Hematopoietic multipotent progenitor cell treated with erythropoietin and hydrocortisone succinate and interleukin-3 and kit ligand, for 4 days (in vitro differentiated cells): ENCODE results near the gene F12.
"Not testable (repeated sequence)": the region's sequence is repeated elsewhere in the genome, so short reads cannot be mapped to it uniquely, and the experiment has no call there.

ENCODE experiments used
- DNase-seq: peaks from one replicate; pipeline ENCODE4 v3.0.0-alpha.2; 2015

The F12 gene

DNA sequence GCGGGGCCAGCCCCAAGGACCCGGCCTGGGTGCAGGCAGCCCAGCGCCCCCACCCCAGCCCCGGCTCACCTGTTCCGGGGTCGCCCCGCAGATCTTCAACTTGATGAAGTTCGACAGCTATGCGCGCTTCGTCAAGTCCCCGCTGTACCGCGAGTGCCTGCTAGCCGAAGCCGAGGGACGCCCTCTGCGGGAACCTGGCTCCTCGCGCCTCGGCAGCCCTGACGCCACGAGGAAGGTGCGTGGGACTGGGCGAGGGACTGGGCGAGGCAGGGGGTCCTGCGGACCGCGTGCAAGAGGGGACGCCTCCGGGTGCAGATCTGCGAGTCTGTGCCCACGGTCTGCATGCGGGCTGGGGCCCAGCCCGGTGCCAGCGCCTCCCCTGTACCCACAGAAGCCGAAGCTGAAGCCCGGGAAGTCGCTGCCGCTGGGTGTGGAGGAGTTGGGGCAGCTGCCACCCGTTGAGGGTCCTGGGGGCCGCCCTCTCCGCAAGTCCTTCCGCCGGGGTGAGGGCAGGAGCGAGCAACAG lies 42.0 kb downstream of the F12 start:
- no peak for DNase-seq

GRCh38 chr5:177366528-177367322 lies 42.6 kb downstream of the F12 start:
- peak; percentile 75 for DNase-seq

DNA sequence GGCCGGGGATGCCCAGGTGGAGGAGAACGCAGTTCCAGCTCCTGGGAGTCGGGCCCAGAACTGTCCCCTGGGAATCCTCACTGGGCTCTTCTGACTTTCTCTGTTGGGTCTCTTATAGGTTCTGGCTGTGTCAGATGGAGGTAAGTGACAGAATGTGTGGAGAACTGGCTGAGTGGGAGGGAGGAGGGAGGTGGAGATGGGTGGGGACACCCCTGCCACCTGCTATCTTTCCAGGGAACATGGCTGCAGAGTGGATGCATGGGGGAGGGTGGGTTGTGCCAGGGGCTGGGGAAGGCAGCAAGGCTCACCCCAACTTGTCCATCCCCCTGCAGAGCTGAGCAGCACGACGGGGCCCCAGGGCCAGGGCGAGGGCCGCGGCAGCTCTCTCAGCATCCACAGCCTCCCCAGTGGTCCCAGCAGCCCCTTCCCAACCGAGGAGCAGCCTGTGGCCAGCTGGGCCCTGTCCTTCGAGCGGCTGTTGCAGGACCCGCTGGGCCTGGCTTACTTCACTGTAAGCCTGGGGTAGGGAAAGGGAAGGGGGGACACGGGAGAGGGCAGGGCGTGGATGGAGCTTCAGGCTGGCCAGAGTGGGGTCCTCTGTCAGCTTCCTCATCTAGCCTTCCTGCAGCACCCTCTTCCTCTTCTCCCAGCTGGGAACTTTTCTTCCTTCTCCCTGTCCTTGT lies 43.4 kb downstream of the F12 start:
- DNase-seq: no peak

DNA sequence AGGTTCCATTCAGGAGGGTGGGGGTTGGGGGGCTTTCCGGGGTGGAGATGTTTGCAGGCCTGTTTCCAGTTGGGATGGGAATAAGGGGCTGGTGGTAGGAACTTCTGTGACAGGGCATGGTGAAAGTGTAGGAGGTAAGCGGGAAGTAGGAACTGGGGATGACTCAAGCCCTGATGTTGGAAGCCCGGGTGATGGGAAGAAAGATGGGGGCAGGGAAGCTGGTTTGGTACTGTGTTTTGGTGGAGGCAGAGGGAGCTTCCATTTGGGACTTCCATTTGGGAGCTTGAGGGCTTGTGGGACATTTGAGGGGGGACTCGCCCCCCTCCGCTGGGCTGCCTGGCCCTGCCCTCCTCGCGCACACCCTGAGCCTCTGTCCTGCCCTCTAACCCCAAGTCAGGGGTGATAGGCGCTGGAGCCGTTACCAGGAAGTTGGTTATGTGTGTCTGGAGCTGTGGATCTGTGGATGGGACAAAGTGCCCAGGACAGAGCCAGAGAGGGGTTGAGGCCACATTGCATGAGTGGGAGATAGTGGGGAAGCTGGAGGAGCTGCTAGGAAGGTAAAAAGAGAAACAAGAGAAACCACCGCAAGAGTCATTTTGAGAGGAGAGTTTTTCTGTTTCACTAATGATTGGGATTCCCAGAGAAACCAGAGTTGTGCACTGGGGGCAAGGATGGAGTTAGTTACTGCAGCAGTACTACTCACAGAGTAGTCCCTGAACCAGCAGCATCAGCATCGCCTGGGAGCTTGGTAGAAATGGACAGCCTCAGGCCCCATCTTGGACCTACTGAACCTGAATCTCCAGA lies 45.0 kb downstream of the F12 start:
- DNase-seq: no peak

- no peak for DNase-seq
Observed at GRCh38 chr5:177363565-177363964, 45.8 kb downstream of the F12 start.

- peak; percentile 81 for DNase-seq
Observed at GRCh38 chr5:177362610-177363507, 46.5 kb downstream of the F12 start.

GRCh38 chr5:177362292-177362609 lies 47.1 kb downstream of the F12 start:
- no peak for DNase-seq

DNA sequence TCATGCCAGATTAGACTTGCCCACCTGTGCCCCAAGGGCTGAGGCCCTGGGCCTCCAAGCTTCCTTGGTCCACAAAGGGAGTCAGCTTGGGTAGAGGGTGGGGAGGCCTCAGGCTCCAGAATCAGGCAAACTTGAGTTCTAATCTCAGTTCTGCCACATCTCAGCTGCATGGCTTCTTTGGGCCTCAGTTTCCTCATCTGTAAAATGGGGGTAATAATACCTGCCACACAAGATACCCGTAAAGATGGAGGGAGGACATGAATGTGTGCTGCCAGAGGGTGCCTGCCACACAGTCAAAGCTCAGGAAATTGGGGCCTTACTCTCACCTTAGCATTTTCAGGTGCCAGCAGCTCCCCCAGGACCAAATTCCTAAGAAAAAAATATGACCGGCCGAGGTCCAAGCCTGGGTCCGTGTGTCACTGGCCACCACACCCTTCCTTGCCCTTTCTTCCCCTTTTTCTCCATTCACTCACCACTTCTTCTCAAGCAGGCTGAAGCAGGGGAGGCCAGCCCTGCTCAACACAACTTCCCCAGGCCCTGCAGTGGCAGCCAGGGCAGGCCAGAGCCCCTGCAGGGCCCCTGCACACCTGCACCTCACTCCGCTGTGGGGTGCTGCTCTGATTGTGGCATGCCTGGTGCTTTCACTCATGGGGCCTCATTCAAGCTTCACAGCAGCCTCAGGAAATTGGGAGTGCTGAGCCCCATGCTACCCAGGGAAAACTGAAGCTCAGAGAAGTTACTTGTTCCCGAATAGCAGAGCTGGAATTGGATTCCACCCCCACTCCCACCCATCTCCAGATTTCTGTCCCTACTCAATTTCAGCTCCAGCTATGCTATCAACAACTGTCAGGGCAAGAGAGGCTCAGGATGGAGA lies 47.7 kb downstream of the F12 start:
- DNase-seq: peak; percentile 71

DNA sequence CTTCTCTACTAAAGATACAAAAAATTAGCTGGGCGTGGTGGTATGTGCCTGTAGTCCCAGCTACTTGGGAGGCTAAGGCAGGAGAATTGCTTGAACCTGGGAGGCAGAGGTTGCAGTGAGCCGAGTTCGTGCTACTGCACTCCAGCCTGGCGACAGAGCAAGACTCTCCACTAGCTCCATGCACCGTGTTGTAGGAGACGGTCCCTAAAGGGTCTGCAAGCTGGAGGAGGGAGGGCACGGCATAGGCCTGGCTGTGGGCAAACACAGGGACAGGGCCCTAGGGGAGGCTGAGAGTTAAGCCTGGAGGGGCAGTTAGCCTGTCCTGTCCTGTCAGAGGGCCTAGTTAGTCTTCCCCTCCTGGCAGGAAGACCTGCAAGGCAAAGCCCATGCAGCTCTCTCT lies 48.6 kb downstream of the F12 start:
- DNase-seq: not testable (repeated sequence)

DNA sequence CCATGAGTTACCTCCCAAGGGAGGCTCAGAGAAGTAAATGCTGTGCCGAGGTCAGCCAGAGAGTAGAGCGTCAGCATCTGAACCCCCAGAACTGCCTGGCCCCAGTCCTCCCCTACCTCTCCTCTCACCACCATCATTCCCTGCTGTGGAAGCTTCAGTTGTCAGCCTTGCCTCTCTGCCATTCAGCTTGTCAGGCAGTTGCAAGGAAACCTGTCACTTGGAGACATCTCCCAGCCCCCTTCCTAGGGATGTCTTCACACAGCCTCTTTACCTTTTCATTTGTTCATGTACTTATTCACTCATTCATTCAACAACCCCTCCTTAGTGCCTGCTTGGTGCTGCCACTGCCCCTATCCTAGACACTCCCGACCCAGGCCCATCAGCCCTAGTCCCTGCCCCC lies 49.5 kb downstream of the F12 start:
- DNase-seq: no peak

DNA sequence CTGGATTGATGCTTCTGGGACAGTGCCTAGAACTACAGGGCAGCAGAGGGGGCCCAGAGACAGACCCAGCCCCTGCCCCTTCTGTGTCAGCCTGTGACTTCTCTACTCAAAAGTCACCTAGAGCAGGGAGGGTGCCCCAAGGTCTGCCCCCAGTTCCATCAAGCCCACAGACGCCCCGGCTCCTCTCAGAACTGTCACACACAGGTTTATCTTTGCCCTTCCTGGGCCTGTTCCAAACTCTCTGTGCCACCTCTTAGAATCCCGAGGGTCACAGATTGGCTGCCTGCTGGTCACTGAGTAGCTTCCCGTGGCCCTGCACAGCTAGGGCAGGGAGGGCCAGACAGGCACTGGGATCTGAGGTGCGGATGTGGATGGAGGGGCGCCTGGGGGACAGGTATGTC lies 49.9 kb downstream of the F12 start:
- DNase-seq: no peak

- peak; percentile 45 for DNase-seq
Observed at GRCh38 chr5:177358370-177358819, 51.0 kb downstream of the F12 start.

- DNase-seq: peak; percentile 97
Observed at GRCh38 chr5:177357459-177358351, 51.7 kb downstream of the F12 start, which contains the start of gene RGS14. RGS14 (plus strand) TSS chr5:177357924; CDS start chr5:177358025, 101 bp downstream.

- no peak for DNase-seq
Observed at GRCh38 chr5:177357146-177357458, 52.3 kb downstream of the F12 start.

DNA sequence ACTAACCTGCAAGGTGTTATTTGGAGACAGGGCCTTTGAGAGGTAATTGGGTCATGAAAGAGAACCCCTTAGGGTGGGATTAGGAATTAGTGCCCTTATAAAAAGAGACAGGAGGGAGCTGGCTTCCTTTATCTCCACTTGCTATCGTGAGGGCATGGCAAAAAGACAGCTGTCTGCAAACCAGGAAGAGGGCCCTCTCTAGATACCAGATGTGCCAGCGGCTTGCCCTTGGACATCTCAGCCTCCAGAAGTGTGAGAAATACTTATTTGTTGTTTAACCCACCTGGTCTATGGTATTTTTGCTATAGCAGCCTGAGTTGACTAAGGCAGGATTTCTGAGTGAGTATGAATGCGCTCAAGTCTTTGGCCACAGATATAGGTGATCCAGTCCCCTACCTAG lies 52.6 kb downstream of the F12 start:
- DNase-seq: peak; percentile 75

GRCh38 chr5:177355868-177356168 lies 53.5 kb downstream of the F12 start:
- peak; percentile 40 for DNase-seq

DNA sequence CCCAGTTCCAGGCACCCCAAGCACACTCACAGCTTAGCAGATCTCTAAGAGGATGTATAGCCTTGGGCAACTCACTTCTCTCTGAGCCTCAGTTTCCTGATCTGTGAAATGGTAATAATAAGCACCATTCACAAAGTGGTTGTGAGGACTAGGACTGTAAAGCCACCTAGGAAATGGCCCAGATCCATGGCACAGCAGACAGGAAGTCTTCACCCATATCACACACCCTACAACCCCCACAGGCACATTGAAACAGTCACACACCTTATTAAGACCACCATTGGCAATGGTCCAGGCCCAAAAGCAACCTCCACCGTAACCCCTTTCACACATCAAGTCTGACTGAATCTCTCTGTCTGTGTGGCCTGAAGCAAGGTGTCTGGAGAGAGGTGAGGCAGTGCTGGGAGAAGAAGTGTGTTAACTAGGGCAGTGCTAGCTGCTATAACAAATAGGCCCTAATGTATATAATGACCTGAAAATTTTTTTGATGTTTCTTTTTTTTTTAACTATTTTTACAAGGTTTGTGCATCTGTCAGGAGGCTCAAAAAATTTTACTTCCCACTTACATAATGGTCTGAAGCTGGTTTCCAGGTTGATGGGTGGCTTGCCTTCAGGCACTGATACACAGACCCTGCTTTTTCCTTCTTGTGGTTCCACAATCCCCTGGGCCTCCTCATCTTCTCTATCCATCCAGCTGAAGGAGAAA lies 54.0 kb downstream of the F12 start:
- no peak for DNase-seq

- peak; percentile 47 for DNase-seq
Observed at GRCh38 chr5:177354711-177355110, 54.7 kb downstream of the F12 start.

DNA sequence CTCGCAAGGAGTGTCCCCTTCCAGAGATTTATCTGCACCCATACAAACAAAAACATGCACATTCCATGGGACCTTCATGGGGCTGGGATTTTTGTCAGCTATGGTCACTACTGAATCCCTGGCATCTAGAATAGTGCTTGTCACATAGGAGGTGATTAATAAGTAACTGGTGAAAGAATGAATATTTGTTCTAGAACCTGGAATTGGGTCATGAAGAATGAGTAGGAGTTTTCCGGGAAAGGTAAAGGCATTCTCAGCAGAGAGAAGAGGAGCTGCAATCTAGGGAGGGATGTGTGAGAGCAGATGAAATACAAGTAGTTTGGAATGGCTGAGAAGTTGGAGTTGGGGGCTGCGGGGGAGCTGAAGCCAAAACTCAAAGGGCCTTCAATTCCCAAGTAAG lies 55.1 kb downstream of the F12 start:
- no peak for DNase-seq

GRCh38 chr5:177353093-177353492 lies 56.3 kb downstream of the F12 start:
- peak; percentile 38 for DNase-seq
